ENCODE data around the gene MAPT. TPM values are rescaled to one million over a fixed set of nuclear protein-coding genes. Genes with fewer than 3 reads are reported as not detected.

The MAPT gene
- total and polyA plus RNA-seq, 2 of the 4 experiments (the other 2 are of a cell fraction), result 0.18 to 0.19 TPM

- Histone ChIP-seq H2BK15ac (ENCODE audit: low read depth, low read length) (no peak overlapping the region), H4K5ac (ENCODE audit: low read depth, low read length) (no peak overlapping the region), H3K23ac (ENCODE audit: low read depth, low read length) (no peak overlapping the region), H4K20me1 (ENCODE audit: insufficient read depth, low read length) (peaks cover 28% of the 10 kb centered on the region), H3K4me3 (ENCODE audit: insufficient read depth, low read depth, low read length) (no peak overlapping the region), H2AK5ac (ENCODE audit: low read depth, low read length) (no peak overlapping the region), H3K14ac (replicated peaks; ENCODE audit: low read depth, low read length) (no peak overlapping the region), H3K4ac (ENCODE audit: low read depth, low read length) (no peak overlapping the region), H3K9ac (ENCODE audit: low read depth, low read length) (no peak overlapping the region), H3K36me3 (ENCODE audit: control insufficient read depth, insufficient read depth, low read length) (peaks cover 43% of the 10 kb centered on the region), H3K27me3 (ENCODE audit: control insufficient read depth, insufficient read depth, low read length) (no peaks in the 10 kb centered on the region), H4K91ac (ENCODE audit: insufficient read depth, low read depth, low read length) (no peak overlapping the region), H2BK20ac (ENCODE audit: low read depth, low read length) (no peak overlapping the region), H3K79me1 (ENCODE audit: low read depth in 1 of 2, low read length in 2 of 2) (peaks cover 30 to 48% of the 10 kb centered on the region in 2 experiments), H2AK9ac (replicated peaks; ENCODE audit: low read depth, low read length, poor library complexity) (no peak overlapping the region), H2AFZ (replicated peaks; ENCODE audit: low read length, poor library complexity) (no peak overlapping the region), H3K9me3 (ENCODE audit: control insufficient read depth, insufficient read depth, low read length) (no peaks in the 10 kb centered on the region), H3K56ac (ENCODE audit: extremely low read depth, insufficient read depth, low read length) (no peak overlapping the region), H4K8ac (ENCODE audit: low read depth in 2 of 2, low read length in 2 of 2) (no peak overlapping the region), H3K18ac (ENCODE audit: low read depth, low read length) (no peak overlapping the region), H3K9me1 (ENCODE audit: insufficient read depth, low read length) (no peaks in the 10 kb centered on the region; the same call in 1 of the 2 replicates), H3K27ac (ENCODE audit: insufficient read depth, low read length) (no peak overlapping the region), H3K4me1 (ENCODE audit: control insufficient read depth, insufficient read depth, low read length) (no peaks in the 10 kb centered on the region), H2BK120ac (ENCODE audit: low read depth, low read length) (no peak overlapping the region), H3K4me2 (ENCODE audit: low read depth, low read length) (no peak overlapping the region), H2BK5ac (ENCODE audit: low read depth, low read length, poor library complexity, severe bottlenecking) (no peak overlapping the region)
- no CpG with 5 or more reads among the region's 3 CpGs for WGBS, 2 experiments (ENCODE audit: extremely low coverage in 2 of 2, insufficient read length in 1 of 2)
- dilution Hi-C loops (cut with HindIII; ENCODE audit: low sequenced_read_pairs, unreplicated experiment), result no loop called here
- ChIA-PET POLR2A (ENCODE audit: unreplicated experiment) (no interaction called here), CTCF (no interaction called here)
- TF ChIP-seq ELK1 (IDR thresholded peaks at IDR 0.05; ENCODE audit: borderline replicate concordance, low read depth, low read length) (no peak), SMC3 (IDR thresholded peaks at IDR 0.05; ENCODE audit: low read depth, low read length) (no peak), MXI1 (IDR thresholded peaks at IDR 0.05; ENCODE audit: borderline replicate concordance, low read depth, low read length) (no peak), CHD1 (IDR thresholded peaks at IDR 0.05; ENCODE audit: low read depth, low read length) (no peak), CEBPB (IDR thresholded peaks at IDR 0.05; ENCODE audit: low read depth, low read length) (no peak), RFX5 (IDR thresholded peaks at IDR 0.05; ENCODE audit: low read depth, low read length) (no peak), CTCF (conservative IDR thresholded peaks at IDR 0.05; ENCODE audit: low read depth, low read length) (no peak), MAZ (IDR thresholded peaks at IDR 0.05; ENCODE audit: borderline replicate concordance, low read depth, low read length) (no peak), POLR2A (IDR thresholded peaks at IDR 0.05; ENCODE audit: low read depth, low read length) (no peak), NFE2L2 (IDR thresholded peaks at IDR 0.05; ENCODE audit: low read depth, low read length) (no peak), BHLHE40 (IDR thresholded peaks at IDR 0.05; ENCODE audit: low read depth, low read length) (no peak), RCOR1 (IDR thresholded peaks at IDR 0.05; ENCODE audit: insufficient replicate concordance, low read length) (no peak)
- in situ Hi-C loops (cut with MboI; ENCODE audit: low sequenced_read_pairs), result no loop called here
- intact Hi-C loops (cut with micrococcal nuclease), result loop anchor here (2.0 to 10.0 kb wide), 2 partner anchors 49 to 167 kb away; no protein-coding TSS in a partner anchor
- BruUV-seq (replicated peaks), result no TSS peak
- ATAC-seq (ENCODE audit: low read depth) (peak; percentile 25), DNase-seq (peak; percentile 16)
Measured at GRCh38 chr17:46045639-46046038, 151.3 kb downstream of the MAPT start.

Measured in IMR-90 (cell line).